Activated CD8-positive, alpha-beta T cell treated with anti-CD3 and anti-CD28 coated beads for 36 hours (primary cell): ENCODE data around the gene RPS19BP1. TPM values are rescaled to one million over a fixed set of nuclear protein-coding genes. Genes with fewer than 3 reads are reported as not detected.
"Not testable (repeated sequence)": the region's sequence is repeated elsewhere in the genome, so short reads cannot be mapped to it uniquely, and the experiment has no call there.

Source experiments
- ATAC-seq: fragments of 200-7000 bp; cut with Tn5 transposase; one replicate; pipeline ENCODE4 v1.10.0; 2021; ENCODE audit warnings: mild to moderate bottlenecking, moderate library complexity
- CTCF ChIA-PET: fragments of 350-600 bp; sonication (Branson Sonifier 250); formaldehyde crosslinking; loops from one replicate; lab custom pipeline; 2021; ENCODE audit warnings: antibody characterized with exemption; lab: Charles Lee
- POLR2A ChIA-PET: fragments of 350-600 bp; sonication (Branson Sonifier 250); formaldehyde crosslinking; loops from one replicate; lab custom pipeline; 2021; ENCODE audit warnings: antibody characterized with exemption; lab: Charles Lee
- DNase-seq: peaks from one replicate; pipeline ENCODE4 v3.0.0-alpha.2; 2020
- H3K27ac Mint-ChIP-seq: one replicate; pipeline ENCODE4 v1.8.0; 2021; ENCODE audit warnings: mild to moderate bottlenecking, mixed read lengths
- H3K27me3 Mint-ChIP-seq: one replicate; pipeline ENCODE4 v1.8.0; 2021; ENCODE audit warnings: mixed read lengths
- H3K36me3 Mint-ChIP-seq: one replicate; pipeline ENCODE4 v1.8.0; 2021; ENCODE audit warnings: low read depth, mixed read lengths
- H3K4me1 Mint-ChIP-seq: one replicate; pipeline ENCODE4 v1.8.0; 2021; ENCODE audit warnings: low read depth, mixed read lengths
- H3K4me3 Mint-ChIP-seq: one replicate; pipeline ENCODE4 v1.8.0; 2021; ENCODE audit warnings: mild to moderate bottlenecking, moderate library complexity, mixed read lengths
- H3K9me3 Mint-ChIP-seq: one replicate; pipeline ENCODE4 v1.8.0; 2021; ENCODE audit warnings: mixed read lengths
- intact Hi-C: fragments of 100-400 bp; cut with micrococcal nuclease; formaldehyde crosslinking; loops from one replicate; pipeline ENCODE4 v1.10.0; 2022
- total RNA-seq, 2 experiments: library from RNA; stranded (reverse); gene quantifications; one replicate each; pipeline ENCODE4 v1.2.3, GENCODE V29; 2021
- TF ChIP-seq, protein P1 (sequence below): fragments of 200-600 bp; IDR thresholded peaks from one replicate; pipeline ENCODE4 v1.8.0; 2022; ENCODE audit warnings: antibody characterized with exemption, mild to moderate bottlenecking

Gene RPS19BP1
- total RNA-seq, 2 experiments from 2014 or later: 68.5 to 71.7 TPM

- CTCF ChIA-PET: interaction anchor here (1.1 to 7.9 kb wide), 7 partner anchors 11 to 170 kb away, joined by 3 to 69 read pairs (median 15); partner anchors contain the start of genes MIEF1 and RPS19BP1
- no peaks in the 10 kb centered on the region for H3K27me3 Mint-ChIP-seq
- DNase-seq: no peak
- ATAC-seq: no peak
- peaks cover 47% of the 10 kb centered on the region for H3K36me3 Mint-ChIP-seq
- H3K4me1 Mint-ChIP-seq: peaks cover 39% of the 10 kb centered on the region
- POLR2A ChIA-PET: interaction anchor here (1.0 to 17.7 kb wide), 2 partner anchors 12 to 197 kb away, joined by 3 to 234 read pairs; partner anchors contain the start of genes ATF4 and RPS19BP1
- H3K27ac Mint-ChIP-seq: no peak overlapping the region
- intact Hi-C loops: no loop called here
- H3K4me3 Mint-ChIP-seq: no peak overlapping the region
- TF ChIP-seq, protein P1, sequence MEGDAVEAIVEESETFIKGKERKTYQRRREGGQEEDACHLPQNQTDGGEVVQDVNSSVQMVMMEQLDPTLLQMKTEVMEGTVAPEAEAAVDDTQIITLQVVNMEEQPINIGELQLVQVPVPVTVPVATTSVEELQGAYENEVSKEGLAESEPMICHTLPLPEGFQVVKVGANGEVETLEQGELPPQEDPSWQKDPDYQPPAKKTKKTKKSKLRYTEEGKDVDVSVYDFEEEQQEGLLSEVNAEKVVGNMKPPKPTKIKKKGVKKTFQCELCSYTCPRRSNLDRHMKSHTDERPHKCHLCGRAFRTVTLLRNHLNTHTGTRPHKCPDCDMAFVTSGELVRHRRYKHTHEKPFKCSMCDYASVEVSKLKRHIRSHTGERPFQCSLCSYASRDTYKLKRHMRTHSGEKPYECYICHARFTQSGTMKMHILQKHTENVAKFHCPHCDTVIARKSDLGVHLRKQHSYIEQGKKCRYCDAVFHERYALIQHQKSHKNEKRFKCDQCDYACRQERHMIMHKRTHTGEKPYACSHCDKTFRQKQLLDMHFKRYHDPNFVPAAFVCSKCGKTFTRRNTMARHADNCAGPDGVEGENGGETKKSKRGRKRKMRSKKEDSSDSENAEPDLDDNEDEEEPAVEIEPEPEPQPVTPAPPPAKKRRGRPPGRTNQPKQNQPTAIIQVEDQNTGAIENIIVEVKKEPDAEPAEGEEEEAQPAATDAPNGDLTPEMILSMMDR: no peak
- H3K9me3 Mint-ChIP-seq: no peaks in the 10 kb centered on the region
These were observed 18.8 kb downstream of the RPS19BP1 start for GRCh38 chr22:39513791-39514190.

- H3K4me3 Mint-ChIP-seq: no peak overlapping the region
- DNase-seq (no peak), ATAC-seq (no peak)
- H3K36me3 Mint-ChIP-seq: peaks cover 54% of the 10 kb centered on the region
- ChIA-PET POLR2A (interaction anchor here (0.9 to 17.7 kb wide), 2 partner anchors 10 to 14 kb away, joined by 3 to 234 read pairs; partner anchors contain the start of genes ATF4, MIEF1 and RPS19BP1), CTCF (interaction anchor here (0.7 to 7.9 kb wide), 6 partner anchors 9 to 168 kb away, joined by 3 to 69 read pairs (median 5); partner anchors contain the start of genes MIEF1 and TAB1)
- peaks cover 37% of the 10 kb centered on the region for H3K4me1 Mint-ChIP-seq
- no peaks in the 10 kb centered on the region for H3K9me3 Mint-ChIP-seq
- H3K27me3 Mint-ChIP-seq: no peaks in the 10 kb centered on the region
- intact Hi-C loops: no loop called here
- TF ChIP-seq, protein P1: no peak
- no peak overlapping the region for H3K27ac Mint-ChIP-seq
These were observed 20.5 kb downstream of the RPS19BP1 start for GRCh38 chr22:39512026-39512425.

GRCh38 chr22:39511226-39511625 is 21.3 kb downstream of the RPS19BP1 start:
- CTCF ChIA-PET: interaction anchor here (1.8 to 2.0 kb wide), 2 partner anchors 17 to 168 kb away, joined by 4 to 6 read pairs; no protein-coding TSS in a partner anchor
- H3K27ac Mint-ChIP-seq: no peak overlapping the region
- H3K9me3 Mint-ChIP-seq: no peaks in the 10 kb centered on the region
- ATAC-seq (no peak), DNase-seq (no peak)
- no peaks in the 10 kb centered on the region for H3K27me3 Mint-ChIP-seq
- peaks cover 62% of the 10 kb centered on the region for H3K36me3 Mint-ChIP-seq
- POLR2A ChIA-PET: interaction anchor here (17.7 kb wide), 1 partner anchor 15 kb away, joined by 234 read pairs; the partner anchor contains the start of genes ATF4 and RPS19BP1
- intact Hi-C loops: no loop called here
- H3K4me1 Mint-ChIP-seq: peaks cover 40% of the 10 kb centered on the region
- no peak overlapping the region for H3K4me3 Mint-ChIP-seq
- TF ChIP-seq, protein P1: no peak

DNA sequence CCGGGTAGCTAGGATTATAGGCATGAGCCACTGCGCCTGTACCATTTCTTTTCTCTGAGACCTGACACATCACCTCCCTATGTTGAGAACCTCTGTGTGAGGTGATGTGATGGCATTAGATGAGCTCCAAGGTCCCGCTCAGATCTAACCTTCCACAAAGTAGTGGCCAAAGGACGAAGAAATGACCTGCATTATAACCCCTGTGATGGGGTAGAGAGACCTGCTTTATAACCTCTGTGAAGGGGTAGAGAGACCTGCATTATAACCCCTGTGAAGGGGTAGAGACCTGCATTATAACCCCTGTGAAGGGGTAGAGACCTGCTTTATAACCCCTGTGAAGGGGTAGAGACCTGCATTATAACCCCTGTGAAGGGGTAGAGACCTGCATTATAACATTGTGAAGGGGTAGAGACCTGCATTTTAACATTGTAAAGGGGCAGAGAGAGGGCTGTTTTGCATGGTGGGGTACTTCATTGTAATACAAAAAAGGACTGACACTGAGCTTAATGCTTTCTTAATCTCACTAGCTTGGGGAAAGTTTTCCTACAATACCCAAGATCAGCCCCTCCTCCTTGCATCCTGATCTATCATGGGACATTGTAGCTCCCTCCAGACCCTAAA is 21.9 kb downstream of the RPS19BP1 start:
- CTCF ChIA-PET: interaction anchor here (0.6 to 2.0 kb wide), 4 partner anchors 13 to 18 kb away, joined by 3 to 7 read pairs (median 4); no protein-coding TSS in a partner anchor
- H3K4me1 Mint-ChIP-seq: peaks cover 38% of the 10 kb centered on the region
- H3K4me3 Mint-ChIP-seq: no peak overlapping the region
- H3K9me3 Mint-ChIP-seq: no peaks in the 10 kb centered on the region
- no peaks in the 10 kb centered on the region for H3K27me3 Mint-ChIP-seq
- POLR2A ChIA-PET: interaction anchor here (0.7 to 17.7 kb wide), 3 partner anchors 13 to 16 kb away, joined by 4 to 234 read pairs (median 4); partner anchors contain the start of genes ATF4 and RPS19BP1
- H3K36me3 Mint-ChIP-seq: peaks cover 64% of the 10 kb centered on the region
- TF ChIP-seq, protein P1: no peak
- intact Hi-C loops: no loop called here
- ATAC-seq (no peak), DNase-seq (no peak)
- H3K27ac Mint-ChIP-seq: peak overlapping the region; percentile 12

DNA sequence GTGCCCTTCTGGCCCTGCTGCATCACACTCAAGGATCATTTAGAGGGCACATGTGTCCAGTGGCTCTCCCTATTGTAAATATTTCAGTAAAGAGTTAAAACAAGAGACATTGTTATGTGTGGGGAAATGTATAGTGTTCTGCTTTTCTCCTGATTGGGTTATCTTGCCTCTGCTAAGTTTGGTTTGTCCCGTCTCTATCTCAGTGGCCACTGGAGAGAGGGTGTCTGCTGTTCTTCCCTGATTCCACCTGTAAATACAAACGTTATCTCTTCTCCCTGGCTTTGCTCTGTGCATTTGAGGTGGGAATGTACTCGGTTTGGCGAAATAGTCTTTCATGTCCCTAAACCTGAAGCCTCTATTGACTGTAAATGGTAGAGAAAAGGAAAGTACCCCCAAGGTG is 24.2 kb downstream of the RPS19BP1 start:
- no peak for DNase-seq
- peaks cover 59% of the 10 kb centered on the region for H3K36me3 Mint-ChIP-seq
- H3K27ac Mint-ChIP-seq: peak overlapping the region; percentile 68
- no peak for ATAC-seq
- H3K4me1 Mint-ChIP-seq: peaks cover 42% of the 10 kb centered on the region
- no peaks in the 10 kb centered on the region for H3K9me3 Mint-ChIP-seq
- ChIA-PET POLR2A (interaction anchor here (0.6 to 17.7 kb wide), 4 partner anchors 9 to 669 kb away, joined by 6 to 234 read pairs (median 12); partner anchors contain the start of genes ATF4, RPS19BP1 and TNRC6B), CTCF (interaction anchor here (2.1 to 4.2 kb wide), 2 partner anchors 11 to 21 kb away, joined by 10 to 19 read pairs; no protein-coding TSS in a partner anchor)
- TF ChIP-seq, protein P1: no peak
- intact Hi-C loops: no loop called here
- H3K27me3 Mint-ChIP-seq: no peaks in the 10 kb centered on the region
- H3K4me3 Mint-ChIP-seq: no peak overlapping the region

DNA sequence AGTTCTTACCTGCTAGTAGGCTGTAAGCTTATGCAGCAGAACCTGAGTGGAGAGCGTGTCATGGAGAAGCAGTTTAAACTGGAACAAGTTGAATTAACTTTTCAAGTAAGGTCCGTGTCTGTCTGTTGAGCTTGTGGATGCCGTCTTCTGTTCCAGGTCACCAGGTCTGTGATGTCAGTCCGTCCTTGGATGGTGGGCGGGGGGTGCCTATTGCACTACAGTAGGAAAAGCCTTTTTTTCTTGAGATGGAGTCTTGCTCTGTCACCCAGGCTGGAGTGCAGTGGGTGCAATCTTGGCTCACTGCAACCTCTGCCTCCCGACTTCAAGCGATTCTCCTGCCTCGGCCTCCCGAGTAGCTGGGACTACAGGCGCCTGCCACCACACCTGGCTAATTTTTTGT is 25.5 kb downstream of the RPS19BP1 start:
- CTCF ChIA-PET: interaction anchor here (1.8 to 4.2 kb wide), 4 partner anchors 9 to 22 kb away, joined by 6 to 19 read pairs (median 8); no protein-coding TSS in a partner anchor

More for the DNA sequence above, 25.5 kb downstream of the RPS19BP1 start:
- Mint-ChIP-seq H3K4me1 (peaks cover 45% of the 10 kb centered on the region), H3K36me3 (peaks cover 63% of the 10 kb centered on the region)
- POLR2A ChIA-PET: interaction anchor here (1.8 to 17.7 kb wide), 3 partner anchors 10 to 19 kb away, joined by 8 to 234 read pairs (median 17); partner anchors contain the start of genes ATF4 and RPS19BP1
- H3K4me3 Mint-ChIP-seq, H3K9me3 Mint-ChIP-seq, DNase-seq, H3K27ac Mint-ChIP-seq, ATAC-seq, H3K27me3 Mint-ChIP-seq, intact Hi-C loops: not testable (repeated sequence)
